Ishikawa (cell line): ENCODE data around the gene SCG3.

Experiments used
- CEBPB ChIP-seq: IDR thresholded peaks from 2 replicates; pipeline ENCODE4 v1.6.1; 2012
- CREB1 ChIP-seq: IDR thresholded peaks from 2 replicates; pipeline ENCODE4 v1.6.1; 2012; ENCODE audit warnings: low read depth
- EGR1 ChIP-seq: IDR thresholded peaks from 2 replicates; pipeline ENCODE4 v1.6.1; 2012
- EP300 ChIP-seq: IDR thresholded peaks from 2 replicates; pipeline ENCODE4 v1.6.1; 2012; ENCODE audit warnings: borderline replicate concordance
- FOXM1 ChIP-seq: IDR thresholded peaks from 2 replicates; pipeline ENCODE4 v1.6.1; 2012; ENCODE audit warnings: low read depth, borderline replicate concordance
- MAX ChIP-seq: IDR thresholded peaks from 2 replicates; pipeline ENCODE4 v1.6.1; 2012
- NFIC ChIP-seq: IDR thresholded peaks from 2 replicates; pipeline ENCODE4 v1.6.1; 2012
- RAD21 ChIP-seq: IDR thresholded peaks from 2 replicates; pipeline ENCODE4 v1.6.1; 2012; ENCODE audit warnings: low read depth
- REST ChIP-seq: IDR thresholded peaks from 2 replicates; pipeline ENCODE4 v1.6.1; 2012; ENCODE audit warnings: low read depth, mild to moderate bottlenecking
- TAF1 ChIP-seq: IDR thresholded peaks from 2 replicates; pipeline ENCODE4 v1.6.1; 2012; ENCODE audit warnings: low read depth, mild to moderate bottlenecking
- TCF12 ChIP-seq: IDR thresholded peaks from 2 replicates; pipeline ENCODE4 v1.6.1; 2012; ENCODE audit warnings: low read depth
- TEAD4 ChIP-seq: IDR thresholded peaks from 2 replicates; pipeline ENCODE4 v1.6.1; 2012
- USF1 ChIP-seq: IDR thresholded peaks from 2 replicates; pipeline ENCODE4 v1.6.1; 2012
- YY1 ChIP-seq: IDR thresholded peaks from 2 replicates; pipeline ENCODE4 v1.6.1; 2012; ENCODE audit warnings: low read depth
- ZBTB7A ChIP-seq: IDR thresholded peaks from 2 replicates; pipeline ENCODE4 v1.6.1; 2012; ENCODE audit warnings: low read depth

SCG3 gene

GRCh38 chr15:51661072-51661471 is 20.2 kb upstream of the SCG3 start:
- no peak for TF ChIP-seq EP300
- no peak for TF ChIP-seq NFIC
- no peak for TF ChIP-seq TEAD4
- no peak for TF ChIP-seq CREB1
- TF ChIP-seq ZBTB7A = no peak

- TF ChIP-seq MAX (no peak), CEBPB (no peak), YY1 (no peak), TAF1 (no peak), NFIC (no peak), TCF12 (no peak), CREB1 (no peak)
These were observed 13.8 kb upstream of the SCG3 start for GRCh38 chr15:51667478-51667877.

GRCh38 chr15:51668446-51668845 is 12.9 kb upstream of the SCG3 start:
- TF ChIP-seq TCF12 = no peak
- no peak for TF ChIP-seq REST
- TF ChIP-seq TEAD4 = no peak
- no peak for TF ChIP-seq NFIC
- TF ChIP-seq MAX = no peak
- TF ChIP-seq EP300 = no peak
- no peak for TF ChIP-seq USF1
- TF ChIP-seq TAF1 = no peak
- no peak for TF ChIP-seq ZBTB7A

- TF ChIP-seq RAD21 (no peak), EP300 (no peak), YY1 (no peak), TCF12 (no peak), MAX (no peak), EGR1 (no peak), NFIC (no peak), CREB1 (no peak), CEBPB (no peak), TEAD4 (no peak), USF1 (no peak), REST (no peak), FOXM1 (no peak), ZBTB7A (no peak), TAF1 (no peak)
These were observed 11.9 kb upstream of the SCG3 start for GRCh38 chr15:51669381-51669780.

GRCh38 chr15:51672155-51672687 is 9.1 kb upstream of the SCG3 start:
- TF ChIP-seq CREB1 = no peak

- no peak for TF ChIP-seq YY1
- TF ChIP-seq MAX = no peak
- TF ChIP-seq EGR1 = no peak
- no peak for TF ChIP-seq TEAD4
- no peak for TF ChIP-seq EP300
- no peak for TF ChIP-seq CEBPB
- no peak for TF ChIP-seq TAF1
- TF ChIP-seq RAD21 = no peak
- no peak for TF ChIP-seq ZBTB7A
- TF ChIP-seq NFIC = no peak
- TF ChIP-seq USF1 = no peak
- no peak for TF ChIP-seq FOXM1
- no peak for TF ChIP-seq REST
- TF ChIP-seq TCF12 = no peak
- no peak for TF ChIP-seq CREB1
These were observed 8.1 kb upstream of the SCG3 start for GRCh38 chr15:51672913-51673857.
